Left lobe of liver (tissue), 2 donors: Measurements from ENCODE around the gene GM2A. TPM values are rescaled to one million over a fixed set of nuclear protein-coding genes. Genes with fewer than 3 reads are reported as not detected.
"Not testable (repeated sequence)": the region's sequence is repeated elsewhere in the genome, so short reads cannot be mapped to it uniquely, and the experiment has no call there.

ENCODE experiments used
- ATAC-seq: fragments of 200-7000 bp; cut with Tn5 transposase; one replicate; pipeline ENCODE4 v1.9.1; 2020; ENCODE audit warnings: mild to moderate bottlenecking, moderate library complexity
- DNase-seq: peaks from one replicate; pipeline ENCODE4 v3.0.0-alpha.2; 2020; ENCODE audit warnings: low spot score
- total RNA-seq: library from RNA; stranded (reverse); gene quantifications from one replicate; pipeline ENCODE4 v1.2.1, GENCODE V29; 2021
- donor health status: DM: no; HTN: no; CAD: no; lungs with moderate emphysema.
- donor health status: DM: no; HTN: yes; CAD: no.

GM2A gene
- total RNA-seq, 1 donor from 2014 or later = 13.2 TPM

- ATAC-seq (peak; percentile 50), DNase-seq (peak; percentile 85)
Observed at GRCh38 chr5:151251001-151251551, 1.9 kb upstream of the GM2A start.

DNA sequence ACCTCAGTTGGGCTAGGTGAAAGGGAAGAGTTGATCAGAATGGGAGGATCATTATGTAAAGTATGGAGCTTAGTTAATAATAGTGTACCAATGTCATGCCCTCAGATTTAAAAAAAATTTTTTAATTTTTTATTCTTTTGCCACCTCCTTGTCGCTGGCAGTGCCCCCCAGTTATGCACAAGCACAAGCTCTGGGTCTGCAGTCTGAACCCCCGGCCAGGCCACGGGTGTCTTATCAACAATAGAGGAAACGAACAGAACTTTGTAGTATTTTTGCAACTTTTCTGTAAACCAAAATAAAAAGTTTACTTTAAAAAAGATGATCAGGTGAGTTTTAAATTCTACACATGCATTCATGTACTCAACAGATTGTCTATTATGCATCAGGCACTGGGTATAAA lies 1.4 kb upstream of the GM2A start:
- ATAC-seq = no peak

GRCh38 chr5:151253605-151253950 lies 593 bp downstream of the GM2A start:
- DNase-seq (peak; percentile 43), ATAC-seq (no peak)

More for the DNA sequence above, 1.4 kb upstream of the GM2A start:
- no peak for DNase-seq

DNA sequence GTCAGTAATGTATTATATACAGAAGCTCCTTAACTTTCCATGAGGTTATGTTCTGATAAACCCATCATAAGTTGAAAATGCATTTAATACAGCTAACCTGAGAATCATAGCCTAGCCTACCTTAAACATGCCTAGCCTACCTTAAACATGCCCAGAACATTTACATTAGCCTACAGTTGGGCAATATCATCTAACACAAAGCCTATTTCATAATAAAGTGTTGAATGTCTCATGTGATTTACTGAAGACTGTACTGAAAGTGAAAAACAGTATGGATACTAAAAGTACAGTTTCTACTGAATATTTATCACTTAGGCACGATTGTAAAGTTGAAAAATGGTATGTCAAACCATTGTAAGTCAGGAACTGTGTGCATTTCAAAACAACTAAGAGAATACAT lies 1.6 kb downstream of the GM2A start:
- ATAC-seq (no peak), DNase-seq (no peak)

GRCh38 chr5:151254990-151255389 lies 2.0 kb downstream of the GM2A start:
- not testable (repeated sequence) for ATAC-seq, DNase-seq

DNA sequence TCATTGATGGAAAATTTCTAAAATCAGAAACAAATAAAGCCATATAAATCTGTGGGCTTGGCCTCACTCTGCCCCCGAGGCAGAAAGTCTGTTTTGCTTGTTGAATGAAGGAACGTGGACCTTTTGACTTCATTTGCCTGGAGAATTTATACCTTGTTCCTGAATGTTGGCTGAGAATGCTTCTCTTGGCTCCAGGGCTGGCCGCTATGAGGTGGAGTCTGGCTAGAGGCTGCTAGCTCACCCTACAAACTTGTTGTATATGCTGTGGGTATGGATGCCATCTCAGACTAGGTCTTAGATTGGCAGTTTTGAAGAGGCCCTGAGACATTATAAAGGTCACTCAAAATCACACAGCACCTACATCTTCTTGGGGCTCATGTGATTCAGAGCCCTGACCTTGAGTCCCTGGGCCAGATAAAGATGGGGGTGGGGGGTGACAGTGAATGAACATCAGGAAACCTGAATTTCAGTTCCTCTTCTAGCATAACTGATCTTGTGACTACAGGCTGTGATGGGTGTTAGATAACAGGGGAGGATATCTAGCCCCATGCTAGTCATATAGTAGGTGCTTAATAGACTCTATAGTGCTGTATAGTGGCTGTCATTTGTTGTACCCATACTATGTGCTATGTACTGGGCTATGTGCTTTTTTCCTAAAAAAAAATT lies 2.8 kb downstream of the GM2A start:
- ATAC-seq = no peak
- DNase-seq = no peak

DNA sequence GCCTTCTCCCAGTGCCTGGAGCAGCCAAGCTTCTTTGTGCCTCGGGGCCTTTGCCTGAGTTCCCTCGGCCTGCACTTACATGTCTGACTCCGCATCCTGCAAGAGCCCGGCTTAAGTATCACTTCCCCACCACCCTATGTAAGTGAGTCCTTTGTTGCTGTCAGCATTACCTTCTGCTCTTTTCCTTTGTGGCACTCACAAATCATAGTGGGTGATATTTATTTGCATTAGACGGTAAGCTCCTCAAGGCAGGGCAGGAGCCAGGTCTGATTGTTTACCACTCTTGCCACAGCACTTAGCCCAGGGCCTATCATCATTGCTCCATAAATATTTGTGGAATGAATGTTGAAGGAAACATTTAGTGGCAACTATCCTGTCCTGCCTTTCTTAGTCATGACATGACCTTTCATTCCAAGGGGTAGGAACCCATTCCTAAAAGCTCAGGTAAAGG lies 4.8 kb downstream of the GM2A start:
- no peak for DNase-seq
- no peak for ATAC-seq

DNA sequence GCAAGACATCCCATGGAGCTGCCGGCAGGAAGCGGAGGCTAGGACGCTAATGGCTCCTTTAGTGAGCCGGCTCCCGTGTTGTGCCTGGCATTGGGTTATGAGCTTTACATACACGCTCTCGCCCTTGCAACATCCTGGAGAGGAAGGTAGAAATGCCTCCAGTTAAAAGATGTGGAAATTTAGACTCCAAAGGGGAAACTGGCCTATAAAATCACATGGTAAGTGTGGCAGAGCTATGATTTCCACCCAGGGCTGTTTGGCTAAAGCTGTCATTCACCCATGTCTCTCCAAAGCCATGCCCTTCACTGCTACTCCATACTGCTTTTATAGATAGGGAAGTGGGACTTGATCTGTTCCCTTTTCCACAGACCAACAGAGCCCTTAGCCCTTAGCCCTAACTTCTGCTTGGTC lies 5.2 kb downstream of the GM2A start:
- DNase-seq (no peak), ATAC-seq (peak; percentile 46)

DNA sequence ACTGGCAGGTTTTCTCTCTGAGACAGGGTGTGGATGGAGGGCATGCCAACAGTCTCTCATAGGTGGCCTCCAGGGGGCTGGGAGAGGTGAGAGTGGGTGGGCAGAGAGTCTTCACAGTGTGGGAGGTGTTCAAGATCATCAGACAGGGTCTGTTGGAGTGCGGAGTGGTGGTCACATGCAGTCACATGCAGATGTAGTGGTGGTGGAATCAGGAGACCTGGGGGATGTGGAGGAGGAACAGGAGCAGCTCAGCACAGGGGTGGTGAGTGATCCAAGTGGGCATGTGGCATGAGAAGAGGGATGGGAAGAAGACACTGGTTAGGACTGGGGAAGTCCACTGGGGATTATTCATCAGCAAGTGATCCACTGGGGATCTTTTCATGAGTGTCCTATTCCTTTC lies 5.8 kb downstream of the GM2A start:
- DNase-seq (no peak), ATAC-seq (no peak)

- DNase-seq (no peak), ATAC-seq (no peak)
Observed at GRCh38 chr5:151259931-151260330, 6.9 kb downstream of the GM2A start.

GRCh38 chr5:151262532-151262931 lies 9.5 kb downstream of the GM2A start:
- ATAC-seq (no peak), DNase-seq (no peak)

DNA sequence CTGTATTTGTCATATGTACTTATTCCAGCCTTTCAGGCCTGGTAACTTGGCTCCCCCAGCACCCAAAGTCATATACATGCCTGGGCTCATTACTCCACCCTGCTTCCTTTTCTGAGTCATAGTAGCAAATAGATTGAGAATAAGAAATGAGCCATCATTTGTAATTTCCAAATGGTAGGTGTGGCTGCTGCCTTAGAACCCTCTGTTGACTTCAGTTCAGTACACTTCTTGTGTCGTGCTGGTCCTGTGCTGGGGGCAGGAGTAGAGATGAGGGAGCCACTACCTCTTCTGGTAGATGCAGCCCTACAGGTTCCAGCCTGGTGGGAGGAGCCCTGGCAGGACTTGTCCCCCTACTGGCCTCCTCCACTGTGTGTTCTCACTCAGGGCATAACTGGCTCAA lies 11.1 kb downstream of the GM2A start:
- no peak for DNase-seq
- ATAC-seq = no peak

DNA sequence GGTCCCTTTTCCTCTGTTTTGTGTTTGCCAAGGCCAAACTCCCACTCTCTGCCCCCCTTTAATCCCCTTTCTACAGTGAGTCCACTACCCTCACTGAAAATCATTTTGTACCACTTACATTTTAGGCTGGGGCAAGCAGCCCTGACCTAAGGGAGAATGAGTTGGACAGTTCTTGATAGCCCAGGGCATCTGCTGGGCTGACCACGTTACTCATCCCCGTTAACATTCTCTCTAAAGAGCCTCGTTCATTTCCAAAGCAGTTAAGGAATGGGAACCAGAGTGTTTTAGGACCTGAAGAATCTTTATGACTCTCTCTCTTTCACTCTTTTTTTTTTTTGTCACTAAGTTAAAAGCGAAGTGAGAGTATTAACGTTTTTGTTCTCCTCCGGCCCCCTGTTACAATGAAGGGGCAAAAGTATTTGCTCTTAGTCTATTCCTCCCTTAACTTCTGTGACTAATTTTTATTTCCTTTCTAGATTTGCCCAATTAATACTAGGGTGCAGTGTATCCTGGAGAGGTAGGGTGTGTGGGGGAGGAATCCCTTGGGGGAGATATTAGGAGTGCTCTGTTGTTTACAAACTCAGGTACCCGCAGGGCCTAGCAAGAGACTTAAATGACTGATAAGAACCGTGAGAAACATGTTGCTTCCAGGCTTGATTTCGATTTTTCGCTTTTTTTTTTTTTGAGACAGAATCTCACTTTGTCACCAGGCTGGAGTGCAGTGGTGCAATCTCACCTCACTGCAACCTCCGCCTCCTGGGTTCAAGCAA lies 14.7 kb downstream of the GM2A start:
- DNase-seq (no peak), ATAC-seq (no peak)

GRCh38 chr5:151270599-151270998 lies 17.6 kb downstream of the GM2A start:
- ATAC-seq (no peak), DNase-seq (no peak)

GRCh38 chr5:151271336-151271735 lies 18.4 kb downstream of the GM2A start:
- no peak for DNase-seq
- no peak for ATAC-seq

DNA sequence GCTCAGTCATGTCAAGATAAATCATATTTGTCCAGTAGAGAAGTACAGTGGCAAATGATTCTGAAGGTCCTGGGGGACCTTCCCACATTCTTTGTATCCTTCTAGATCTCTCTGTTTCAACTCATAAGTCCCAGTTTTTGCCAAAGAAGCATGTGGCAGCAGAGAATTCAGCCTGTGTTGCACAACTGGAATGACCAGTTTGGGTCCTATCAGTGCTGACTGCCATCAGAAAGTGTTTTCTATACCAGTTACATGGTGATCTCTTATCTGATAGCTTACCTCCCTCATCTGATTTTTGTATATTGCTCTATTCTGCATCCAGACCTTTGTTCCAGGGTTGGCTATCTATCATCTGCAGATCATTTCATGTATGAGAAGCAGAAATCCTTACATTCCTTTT lies 21.7 kb downstream of the GM2A start:
- DNase-seq (no peak), ATAC-seq (no peak)

GRCh38 chr5:151275803-151276202 lies 22.8 kb downstream of the GM2A start:
- no peak for DNase-seq
- no peak for ATAC-seq

DNA sequence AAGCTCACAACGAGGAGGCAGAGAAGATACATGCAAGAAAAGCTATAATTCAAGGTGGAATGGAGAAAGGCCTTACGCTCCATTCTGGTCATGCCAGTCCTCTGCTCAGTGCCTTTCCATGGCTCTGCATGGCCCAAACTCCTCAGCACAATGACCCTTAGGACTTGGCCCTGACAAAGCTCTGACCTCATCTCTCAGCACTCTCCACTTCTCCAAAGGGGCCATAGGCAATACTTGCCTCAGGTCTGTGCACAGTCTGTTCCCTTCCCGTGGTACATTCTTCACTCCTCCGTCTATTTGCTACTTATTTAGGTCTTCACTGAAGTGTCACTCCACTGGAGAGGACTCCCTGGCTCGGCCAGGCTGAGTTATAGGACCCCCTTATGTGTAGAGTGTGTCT lies 25.9 kb downstream of the GM2A start:
- DNase-seq (no peak), ATAC-seq (no peak)

DNA sequence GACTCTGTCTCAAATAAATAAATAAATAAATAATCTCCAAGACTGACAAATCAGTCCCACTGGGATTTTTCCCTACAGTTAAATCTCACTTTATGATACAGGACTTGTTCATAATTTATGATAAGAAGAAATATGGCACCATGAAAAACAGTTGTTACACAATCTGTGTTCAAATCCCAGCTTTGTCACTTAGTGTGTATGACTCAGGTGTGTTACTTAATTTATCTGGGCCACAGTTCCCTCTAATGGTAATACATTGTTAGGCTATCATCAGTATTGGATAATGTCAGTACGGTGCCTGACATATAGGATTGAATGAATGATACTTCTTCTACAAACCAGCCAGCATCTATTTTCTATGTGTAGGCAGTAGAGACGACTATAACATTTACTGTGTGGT lies 27.5 kb downstream of the GM2A start:
- no peak for ATAC-seq
- DNase-seq = no peak

- DNase-seq = no peak
- ATAC-seq = no peak
Observed at GRCh38 chr5:151281001-151281639, 28.1 kb downstream of the GM2A start.

GRCh38 chr5:151283120-151283825 lies 30.3 kb downstream of the GM2A start:
- ATAC-seq (no peak), DNase-seq (no peak)
